Hepatocyte (in vitro differentiated cells): ENCODE results near the gene STN1. TPM values are rescaled to one million over a fixed set of nuclear protein-coding genes. Genes with fewer than 3 reads are reported as not detected.

ENCODE experiments used
- DNase-seq: peaks from one replicate; pipeline ENCODE4 v3.0.0-alpha.2; 2016; ENCODE audit warnings: low spot score
- H2AFZ ChIP-seq: fragments of 200-600 bp; sonication (generic); 2 replicates; pipeline ENCODE4 v1.6.0; 2016; ENCODE audit warnings: antibody characterized with exemption, mild to moderate bottlenecking
- H3K27ac ChIP-seq: fragments of 200-600 bp; sonication (generic); 2 replicates; pipeline ENCODE4 v1.5.1; 2016; ENCODE audit warnings: mild to moderate bottlenecking
- H3K27me3 ChIP-seq: fragments of 200-600 bp; sonication (generic); 2 replicates; pipeline ENCODE4 v1.6.1; 2016
- H3K36me3 ChIP-seq: fragments of 200-600 bp; sonication (generic); replicated peaks from 2 replicates; pipeline ENCODE4 v1.5.1; 2016; ENCODE audit warnings: low read depth; ENCODE audit not compliant: insufficient read depth
- H3K4me1 ChIP-seq: fragments of 200-600 bp; sonication (generic); 2 replicates; pipeline ENCODE4 v1.5.1; 2016; ENCODE audit warnings: mild to moderate bottlenecking, moderate library complexity; ENCODE audit not compliant: insufficient read depth
- H3K4me2 ChIP-seq: fragments of 200-600 bp; sonication (generic); 2 replicates; pipeline ENCODE4 v1.6.0; 2016
- H3K4me3 ChIP-seq: fragments of 200-600 bp; sonication (generic); 2 replicates; pipeline ENCODE4 v1.5.1; 2016; ENCODE audit warnings: mild to moderate bottlenecking
- H3K79me2 ChIP-seq: fragments of 200-600 bp; sonication (generic); 2 replicates; pipeline ENCODE4 v1.6.0; 2017; ENCODE audit warnings: mild to moderate bottlenecking
- H3K9me2 ChIP-seq: fragments of 200-600 bp; sonication (generic); replicated peaks from 2 replicates; pipeline ENCODE4 v1.6.0; 2017; ENCODE audit warnings: mild to moderate bottlenecking; ENCODE audit not compliant: insufficient read depth
- H3K9me3 ChIP-seq: fragments of 200-600 bp; sonication (generic); 2 replicates; pipeline ENCODE4 v1.5.1; 2016; ENCODE audit warnings: low read depth, mild to moderate bottlenecking
- H4K20me1 ChIP-seq: fragments of 200-600 bp; sonication (generic); 2 replicates; pipeline ENCODE4 v1.6.0; 2016; ENCODE audit warnings: mild to moderate bottlenecking; ENCODE audit not compliant: insufficient read depth, poor library complexity, severe bottlenecking
- EZH2 ChIP-seq: fragments of 200-600 bp; sonication (generic); IDR thresholded peaks from 2 replicates; pipeline ENCODE4 v1.6.1; 2016; ENCODE audit warnings: antibody characterized with exemption, mild to moderate bottlenecking, borderline replicate concordance
- EZH2phosphoT487 ChIP-seq: fragments of 200-600 bp; sonication (generic); IDR thresholded peaks from one replicate; pipeline ENCODE4 v1.6.1; 2018; ENCODE audit warnings: antibody characterized with exemption, mild to moderate bottlenecking, low read depth, moderate library complexity; ENCODE audit not compliant: unreplicated experiment, severe bottlenecking
- WGBS: methylation state at CpG from one replicate; pipeline ENCODE4 v1.1.6; 2016; ENCODE audit warnings: low lambda C conversion rate; ENCODE audit errors: missing lambda C conversion rate; 5-methylcytosine and 5-hydroxymethylcytosine counted together
- polyA plus RNA-seq: library from polyadenylated mRNA; unstranded; fragments of >200 nt; fragmentation: Nextera tagmentation; extraction: Ambion mirVana; gene quantifications from 2 replicates; pipeline ENCODE4 v1.2.1, GENCODE V29; 2016
- total RNA-seq: library from RNA; depleted of rRNA; stranded (reverse); fragments of >200 nt; gene quantifications from 2 replicates; pipeline ENCODE4 v1.2.3, GENCODE V29; 2014
- TF ChIP-seq, protein P1 (sequence below): fragments of 200-600 bp; sonication (generic); IDR thresholded peaks from 2 replicates; pipeline ENCODE4 v1.5.1; 2016; ENCODE audit warnings: antibody characterized with exemption, mild to moderate bottlenecking; ENCODE audit not compliant: poor library complexity

STN1 gene
- total and polyA plus RNA-seq, 2 experiments from 2014 or later: 20.1 to 20.2 TPM

DNA sequence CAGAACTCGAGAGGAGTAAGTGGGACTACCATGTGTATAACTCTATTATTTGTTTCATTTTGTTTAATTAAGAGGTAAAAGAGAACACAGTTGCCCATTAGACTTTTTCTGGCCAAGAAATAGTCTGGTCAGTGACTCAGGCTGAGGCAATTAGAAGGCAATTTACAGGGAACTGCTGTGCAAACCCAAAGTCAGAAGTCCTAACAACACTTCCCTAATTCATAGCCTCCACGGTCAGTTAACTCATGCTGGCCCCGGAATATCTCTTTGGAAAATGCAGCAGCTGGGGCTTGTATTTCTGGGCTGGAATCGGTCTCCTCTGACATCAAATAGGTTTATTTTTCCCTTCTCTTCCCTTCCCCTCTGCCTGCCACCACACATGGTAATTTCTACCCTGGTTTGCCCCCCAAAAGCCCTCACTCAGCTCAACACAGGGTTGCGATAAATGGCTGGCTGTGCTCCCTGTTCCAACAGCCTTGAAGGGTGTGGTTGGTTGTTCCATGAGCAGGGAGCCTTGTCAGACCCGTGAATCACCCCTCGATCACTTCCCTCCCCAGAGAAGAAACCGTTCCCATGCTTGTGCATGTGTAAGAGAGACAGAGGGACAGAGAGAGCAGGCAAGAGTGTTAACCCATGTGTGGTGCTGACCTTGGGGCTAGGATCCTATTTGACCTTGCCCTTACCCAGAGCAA lies 68.0 kb downstream of the STN1 start:
- Histone ChIP-seq H3K79me2 (peaks cover 90% of the 10 kb centered on the region), H2AFZ (no peak overlapping the region)
- 65% methylated on average over 8 of the region's 8 CpGs for WGBS

DNA sequence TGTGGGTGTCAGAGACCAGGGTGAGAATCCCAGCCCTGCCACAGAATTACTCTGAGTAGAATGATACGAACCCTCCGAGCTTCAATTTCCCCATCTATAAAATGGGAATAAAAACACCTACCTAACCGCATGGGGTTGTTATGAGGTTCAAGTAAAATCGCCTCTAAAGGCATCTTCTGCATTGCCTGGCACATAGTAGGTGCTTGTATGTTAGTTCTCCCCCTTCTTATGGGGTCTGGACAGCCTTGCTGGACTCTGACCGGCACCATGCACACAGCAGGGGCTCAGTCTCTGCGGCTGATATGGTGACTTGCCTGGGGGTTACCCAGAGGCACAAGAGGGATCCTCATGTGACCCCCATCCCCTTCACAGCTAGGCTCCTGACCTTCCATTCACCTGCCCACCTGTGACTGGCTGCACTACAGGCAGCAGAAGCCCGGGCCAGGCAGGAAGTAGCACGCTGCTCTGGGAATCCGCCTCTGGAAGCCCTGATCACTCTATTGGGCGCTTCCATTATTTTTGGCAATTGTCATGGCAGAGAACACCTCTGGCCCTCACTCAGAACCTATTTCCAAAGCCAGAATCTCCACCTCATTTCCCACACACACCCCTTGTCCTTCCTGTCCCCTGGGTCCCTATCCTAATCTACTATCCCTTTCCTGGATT lies 68.6 kb downstream of the STN1 start:
- H2AFZ ChIP-seq: no peak overlapping the region
- no peak overlapping the region for H3K4me2 ChIP-seq
- H3K36me3 ChIP-seq: no peaks in the 10 kb centered on the region
- WGBS: 92% methylated on average over 10 of the region's 10 CpGs
- H4K20me1 ChIP-seq: no peaks in the 10 kb centered on the region
- H3K27ac ChIP-seq: no peak overlapping the region
- H3K27me3 ChIP-seq: no peaks in the 10 kb centered on the region
- peaks cover 48% of the 10 kb centered on the region for H3K4me1 ChIP-seq
- H3K79me2 ChIP-seq: peaks cover 90% of the 10 kb centered on the region
- no peaks in the 10 kb centered on the region for H3K9me2 ChIP-seq
- no peak overlapping the region for H3K4me3 ChIP-seq
- TF ChIP-seq EZH2phosphoT487 (no peak), EZH2 (no peak)
- TF ChIP-seq, protein P1, sequence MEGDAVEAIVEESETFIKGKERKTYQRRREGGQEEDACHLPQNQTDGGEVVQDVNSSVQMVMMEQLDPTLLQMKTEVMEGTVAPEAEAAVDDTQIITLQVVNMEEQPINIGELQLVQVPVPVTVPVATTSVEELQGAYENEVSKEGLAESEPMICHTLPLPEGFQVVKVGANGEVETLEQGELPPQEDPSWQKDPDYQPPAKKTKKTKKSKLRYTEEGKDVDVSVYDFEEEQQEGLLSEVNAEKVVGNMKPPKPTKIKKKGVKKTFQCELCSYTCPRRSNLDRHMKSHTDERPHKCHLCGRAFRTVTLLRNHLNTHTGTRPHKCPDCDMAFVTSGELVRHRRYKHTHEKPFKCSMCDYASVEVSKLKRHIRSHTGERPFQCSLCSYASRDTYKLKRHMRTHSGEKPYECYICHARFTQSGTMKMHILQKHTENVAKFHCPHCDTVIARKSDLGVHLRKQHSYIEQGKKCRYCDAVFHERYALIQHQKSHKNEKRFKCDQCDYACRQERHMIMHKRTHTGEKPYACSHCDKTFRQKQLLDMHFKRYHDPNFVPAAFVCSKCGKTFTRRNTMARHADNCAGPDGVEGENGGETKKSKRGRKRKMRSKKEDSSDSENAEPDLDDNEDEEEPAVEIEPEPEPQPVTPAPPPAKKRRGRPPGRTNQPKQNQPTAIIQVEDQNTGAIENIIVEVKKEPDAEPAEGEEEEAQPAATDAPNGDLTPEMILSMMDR: no peak
- no peaks in the 10 kb centered on the region for H3K9me3 ChIP-seq
- DNase-seq: no peak

More for the DNA sequence above, 68.0 kb downstream of the STN1 start:
- Histone ChIP-seq H3K9me2 (no peaks in the 10 kb centered on the region), H4K20me1 (peaks cover 3% of the 10 kb centered on the region), H3K4me2 (no peak overlapping the region), H3K27ac (no peak overlapping the region), H3K9me3 (no peaks in the 10 kb centered on the region), H3K4me1 (peaks cover 52% of the 10 kb centered on the region), H3K27me3 (no peaks in the 10 kb centered on the region), H3K36me3 (no peaks in the 10 kb centered on the region), H3K4me3 (no peak overlapping the region)
- no peak for DNase-seq
- TF ChIP-seq EZH2phosphoT487: no peak
- no peak for TF ChIP-seq EZH2
- TF ChIP-seq, protein P1: no peak

DNA sequence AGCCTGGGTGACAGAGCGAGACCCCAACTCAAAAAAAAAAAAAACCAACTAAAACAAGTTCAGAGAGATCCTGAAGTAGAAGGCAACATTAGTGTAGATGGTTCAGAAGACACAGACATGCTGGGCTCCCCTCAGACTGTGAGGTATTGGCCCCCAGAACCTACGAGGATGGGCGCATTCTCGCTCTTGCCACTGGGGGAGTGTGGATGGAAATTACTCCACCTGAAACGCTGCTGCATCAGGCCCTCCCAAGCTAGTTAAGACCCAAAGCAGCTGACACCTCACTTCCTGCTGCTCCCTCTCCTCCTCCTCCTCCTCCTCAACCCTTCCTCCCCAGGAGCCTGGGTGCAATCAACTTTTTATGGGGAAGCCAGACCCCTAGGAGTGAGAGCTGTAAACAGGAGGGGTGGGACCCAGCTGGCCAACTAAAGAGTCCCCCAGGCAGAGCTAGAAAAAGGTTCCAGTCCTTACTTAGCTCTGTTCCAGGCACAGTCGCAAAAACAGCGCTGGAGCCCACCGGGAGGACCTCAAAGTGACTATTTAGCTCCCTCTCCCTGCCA lies 70.0 kb downstream of the STN1 start:
- H2AFZ ChIP-seq: no peak overlapping the region
- no peak overlapping the region for H3K4me3 ChIP-seq
- H3K9me3 ChIP-seq: no peaks in the 10 kb centered on the region
- no peak overlapping the region for H3K27ac ChIP-seq
- peaks cover 89% of the 10 kb centered on the region for H3K79me2 ChIP-seq
- H4K20me1 ChIP-seq: no peaks in the 10 kb centered on the region
- no peak for DNase-seq
- H3K4me1 ChIP-seq: peaks cover 38% of the 10 kb centered on the region
- no peaks in the 10 kb centered on the region for H3K36me3 ChIP-seq
- 67% methylated on average over 8 of the region's 8 CpGs for WGBS
- TF ChIP-seq, protein P1: no peak
- TF ChIP-seq EZH2phosphoT487 (no peak), EZH2 (no peak)
- H3K27me3 ChIP-seq: no peaks in the 10 kb centered on the region
- H3K9me2 ChIP-seq: no peaks in the 10 kb centered on the region
- H3K4me2 ChIP-seq: no peak overlapping the region
